ENCODE data around the gene PIGH. TPM values are rescaled to one million over a fixed set of nuclear protein-coding genes. Genes with fewer than 3 reads are reported as not detected.

Gene PIGH
- total RNA-seq, 4 donors from 2014 or later: 18.9 to 41.9 (median 27.7) TPM

DNA sequence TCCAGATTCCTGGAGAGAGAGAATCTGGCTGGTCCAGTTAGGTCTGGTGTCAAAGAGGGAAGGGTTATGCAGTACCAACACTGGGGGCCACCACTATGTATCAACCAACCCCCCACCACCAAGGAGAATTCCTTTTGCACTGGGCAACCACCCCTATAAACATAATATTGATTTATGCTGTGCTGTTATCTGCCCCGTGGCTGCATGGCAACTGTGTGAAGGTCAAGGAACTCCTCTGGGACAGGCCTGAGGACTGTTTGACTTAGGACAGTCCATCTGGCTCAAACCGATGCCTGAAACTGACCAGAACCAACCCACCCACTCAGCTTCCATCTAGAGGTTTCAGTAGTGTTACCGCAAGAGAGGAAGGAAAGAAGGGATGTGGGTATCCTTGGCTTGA, 46.5 kb downstream of the PIGH start:
- intact Hi-C loops (cut with DNase I; ENCODE audit: low total_unique reads) (no loop called here), in situ Hi-C loops (cut with MboI; ENCODE audit: low pct_ligation_motif_present in 1 of 4, low pct_unique_long_range_greater_than_20kb in 1 of 4, low sequenced_read_pairs in 3 of 4) (loop anchor here in 2 of 4 donors (25.0 kb wide), 2 partner anchors 91 to 116 kb away; no protein-coding TSS in a partner anchor)
- WGBS, 2 donors (ENCODE audit: low coverage in 1 of 2): 47% methylated on average over 3 of the region's 3 CpGs; no CpG with 5 or more reads in 1 of the 2 donors
- Histone ChIP-seq H3K4me1 (no peaks in the 10 kb centered on the region), H3K4me3 (no peak overlapping the region), H3K9me3 (no peaks in the 10 kb centered on the region), H3K27ac (no peak overlapping the region), H3K36me3 (no peaks in the 10 kb centered on the region), H3K27me3 (no peaks in the 10 kb centered on the region)
- TF ChIP-seq POLR2A (IDR thresholded peaks at IDR 0.05): no peak
- TF ChIP-seq, protein P1, sequence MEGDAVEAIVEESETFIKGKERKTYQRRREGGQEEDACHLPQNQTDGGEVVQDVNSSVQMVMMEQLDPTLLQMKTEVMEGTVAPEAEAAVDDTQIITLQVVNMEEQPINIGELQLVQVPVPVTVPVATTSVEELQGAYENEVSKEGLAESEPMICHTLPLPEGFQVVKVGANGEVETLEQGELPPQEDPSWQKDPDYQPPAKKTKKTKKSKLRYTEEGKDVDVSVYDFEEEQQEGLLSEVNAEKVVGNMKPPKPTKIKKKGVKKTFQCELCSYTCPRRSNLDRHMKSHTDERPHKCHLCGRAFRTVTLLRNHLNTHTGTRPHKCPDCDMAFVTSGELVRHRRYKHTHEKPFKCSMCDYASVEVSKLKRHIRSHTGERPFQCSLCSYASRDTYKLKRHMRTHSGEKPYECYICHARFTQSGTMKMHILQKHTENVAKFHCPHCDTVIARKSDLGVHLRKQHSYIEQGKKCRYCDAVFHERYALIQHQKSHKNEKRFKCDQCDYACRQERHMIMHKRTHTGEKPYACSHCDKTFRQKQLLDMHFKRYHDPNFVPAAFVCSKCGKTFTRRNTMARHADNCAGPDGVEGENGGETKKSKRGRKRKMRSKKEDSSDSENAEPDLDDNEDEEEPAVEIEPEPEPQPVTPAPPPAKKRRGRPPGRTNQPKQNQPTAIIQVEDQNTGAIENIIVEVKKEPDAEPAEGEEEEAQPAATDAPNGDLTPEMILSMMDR (IDR thresholded peaks at IDR 0.05): no peak
- TF ChIP-seq EP300 (IDR thresholded peaks at IDR 0.05; ENCODE audit: low read depth): no peak
- TF ChIP-seq POLR2AphosphoS5 (IDR thresholded peaks at IDR 0.05): no peak
- no peak for DNase-seq

DNA sequence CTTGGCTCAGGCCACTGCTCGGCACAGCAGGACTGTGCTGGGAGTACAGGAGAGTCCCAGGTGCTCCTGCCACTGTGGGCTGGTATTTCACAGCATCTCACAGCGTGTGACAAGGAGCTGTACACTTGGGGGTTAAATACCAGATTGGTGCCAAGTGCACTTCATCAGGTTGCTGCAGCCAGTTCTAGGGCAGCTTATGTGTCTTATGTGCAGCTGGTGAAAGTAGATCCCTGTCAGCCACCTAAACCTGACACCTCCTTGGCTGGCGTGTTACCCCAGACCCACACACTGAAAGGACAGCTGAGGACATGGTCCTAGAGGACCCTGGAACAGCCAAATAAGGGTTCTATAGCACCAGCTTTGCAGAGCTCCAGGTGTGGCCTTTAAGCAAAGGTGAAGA, 48.1 kb downstream of the PIGH start:
- no peaks in the 10 kb centered on the region for H3K9me3 ChIP-seq
- H3K4me1 ChIP-seq: no peaks in the 10 kb centered on the region
- WGBS, 2 donors (ENCODE audit: low coverage in 1 of 2): 88 to 100% methylated on average over 1 to 3 of the region's 3 CpGs
- H3K27me3 ChIP-seq: no peaks in the 10 kb centered on the region
- no peak overlapping the region for H3K27ac ChIP-seq
- H3K36me3 ChIP-seq: no peaks in the 10 kb centered on the region
- in situ Hi-C loops (cut with MboI; ENCODE audit: low pct_ligation_motif_present in 1 of 4, low pct_unique_long_range_greater_than_20kb in 1 of 4, low sequenced_read_pairs in 3 of 4) (loop anchor here in 2 of 4 donors (25.0 kb wide), 2 partner anchors 90 to 115 kb away; no protein-coding TSS in a partner anchor), intact Hi-C loops (cut with DNase I; ENCODE audit: low total_unique reads) (no loop called here)
- TF ChIP-seq, protein P1 (IDR thresholded peaks at IDR 0.05): no peak
- TF ChIP-seq POLR2AphosphoS5 (IDR thresholded peaks at IDR 0.05): no peak
- TF ChIP-seq POLR2A (IDR thresholded peaks at IDR 0.05): no peak
- TF ChIP-seq EP300 (IDR thresholded peaks at IDR 0.05; ENCODE audit: low read depth): no peak
- DNase-seq: no peak
- no peak overlapping the region for H3K4me3 ChIP-seq

DNA sequence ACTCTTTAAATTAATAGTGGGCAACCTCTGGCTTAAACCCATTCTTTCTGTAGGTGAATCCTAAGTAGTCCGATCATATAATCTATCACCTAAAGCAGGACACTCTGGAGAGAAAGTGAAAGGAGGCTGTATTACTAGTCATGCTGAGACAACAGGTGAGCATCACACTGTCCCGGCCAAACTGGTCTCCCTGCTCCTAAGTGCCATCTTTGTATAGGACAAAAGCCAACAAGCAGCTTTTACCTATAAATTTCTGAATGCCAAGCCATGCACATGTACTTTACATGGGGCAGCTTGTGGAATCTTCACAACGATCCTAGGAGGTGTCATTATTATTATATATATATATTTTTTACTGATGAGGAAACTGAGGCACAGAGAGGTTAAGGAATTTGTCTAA, 48.9 kb downstream of the PIGH start:
- no peaks in the 10 kb centered on the region for H3K36me3 ChIP-seq
- no peak overlapping the region for H3K4me3 ChIP-seq
- no peak for DNase-seq
- in situ Hi-C loops (cut with MboI; ENCODE audit: low pct_ligation_motif_present in 1 of 4, low pct_unique_long_range_greater_than_20kb in 1 of 4, low sequenced_read_pairs in 3 of 4): loop anchor here in 2 of 4 donors (25.0 kb wide), 2 partner anchors 89 to 114 kb away; no protein-coding TSS in a partner anchor
- TF ChIP-seq POLR2AphosphoS5 (IDR thresholded peaks at IDR 0.05) (no peak), EP300 (IDR thresholded peaks at IDR 0.05; ENCODE audit: low read depth) (no peak), POLR2A (IDR thresholded peaks at IDR 0.05) (no peak)
- TF ChIP-seq, protein P1 (IDR thresholded peaks at IDR 0.05): no peak
- WGBS, 2 donors (ENCODE audit: low coverage in 1 of 2): 96% methylated on average over 3 of the region's 3 CpGs; no CpG with 5 or more reads in 1 of the 2 donors
- no peak overlapping the region for H3K27ac ChIP-seq
- intact Hi-C loops (cut with DNase I; ENCODE audit: low total_unique reads): no loop called here
- H3K27me3 ChIP-seq: no peaks in the 10 kb centered on the region
- no peaks in the 10 kb centered on the region for H3K9me3 ChIP-seq
- H3K4me1 ChIP-seq: no peaks in the 10 kb centered on the region

DNA sequence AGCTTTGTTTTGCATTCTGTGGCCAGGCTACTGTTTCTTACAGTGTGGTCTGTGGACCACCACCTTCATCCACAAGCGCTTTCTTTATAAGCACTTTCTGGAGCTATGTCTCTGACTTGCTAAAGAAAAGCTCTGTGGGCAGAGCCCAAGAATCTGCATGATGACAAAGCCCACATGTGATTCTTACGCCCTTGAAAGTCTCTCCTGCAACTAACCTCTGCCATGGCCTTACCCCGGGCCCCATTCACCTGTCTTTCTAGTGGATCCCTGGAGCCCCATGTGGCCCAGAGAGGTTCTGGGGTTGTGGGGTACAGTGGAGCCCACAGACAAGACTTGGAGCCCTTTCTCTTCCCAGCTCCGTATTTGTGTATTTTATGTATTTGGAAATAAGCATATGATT, 50.3 kb downstream of the PIGH start:
- no peak for TF ChIP-seq EP300 (IDR thresholded peaks at IDR 0.05; ENCODE audit: low read depth)
- no peak for TF ChIP-seq POLR2A (IDR thresholded peaks at IDR 0.05)
- H3K36me3 ChIP-seq: peaks cover 0 to 11% (median 0%) of the 10 kb centered on the region in 4 donors
- H3K9me3 ChIP-seq: no peaks in the 10 kb centered on the region
- H3K27ac ChIP-seq: no peak overlapping the region
- no peak overlapping the region for H3K4me3 ChIP-seq
- H3K4me1 ChIP-seq: no peaks in the 10 kb centered on the region
- in situ Hi-C loops (cut with MboI; ENCODE audit: low pct_ligation_motif_present in 1 of 4, low pct_unique_long_range_greater_than_20kb in 1 of 4, low sequenced_read_pairs in 3 of 4) (loop anchor here in 2 of 4 donors (25.0 kb wide), 2 partner anchors 87 to 112 kb away; no protein-coding TSS in a partner anchor), intact Hi-C loops (cut with DNase I; ENCODE audit: low total_unique reads) (no loop called here)
- no peaks in the 10 kb centered on the region for H3K27me3 ChIP-seq
- WGBS, 2 donors (ENCODE audit: low coverage in 1 of 2): 89 to 100% methylated on average over 3 to 4 of the region's 4 CpGs
- DNase-seq: no peak

Measured in transverse colon (tissue), 4 donors.